K562 (cell line): ENCODE measurements around the gene ATAD3C. TPM values are rescaled to one million over a fixed set of nuclear protein-coding genes. Genes with fewer than 3 reads are reported as not detected.

Experiments
- BDP1 ChIP-seq: IDR thresholded peaks from 3 replicates; pipeline ENCODE4 v1.6.1; 2011; ENCODE audit not compliant: insufficient read length, insufficient read depth
- ERF ChIP-seq: fragments of 450-650 bp; formaldehyde crosslinking; IDR thresholded peaks from 2 replicates; pipeline ENCODE4 v1.4.0; 2020; ENCODE audit warnings: mild to moderate bottlenecking, mixed read lengths
- MYBL2 ChIP-seq, 2 experiments: fragments of 450-650 bp in 1 of 2; sonication (generic) in 1 of 2; formaldehyde crosslinking in 1 of 2; IDR thresholded peaks; 2 replicates each; pipeline versions ENCODE4 v1.6.1 to v1.8.1; 2017 to 2022; ENCODE audit warnings: borderline replicate concordance in 1 of 2, inconsistent platforms in 1 of 2, low read depth in 1 of 2, mild to moderate bottlenecking in 1 of 2, missing genetic modification reagents in 1 of 2, moderate library complexity in 1 of 2
- NUFIP1 ChIP-seq: fragments of 450-650 bp; IDR thresholded peaks from 2 replicates; pipeline ENCODE4 v1.6.1; 2018; ENCODE audit not compliant: partially characterized antibody
- RBM15 ChIP-seq: fragments of 200-400 bp; formaldehyde crosslinking; IDR thresholded peaks from 2 replicates; pipeline ENCODE4 v1.6.1; 2018; ENCODE audit warnings: mild to moderate bottlenecking, low read length, moderate library complexity; ENCODE audit not compliant: insufficient read depth
- SMARCB1 ChIP-seq: IDR thresholded peaks from 2 replicates; pipeline ENCODE4 v1.6.1; 2011; ENCODE audit warnings: improper control_type of control experiment, low read depth; ENCODE audit not compliant: insufficient read length
- ZNF583 ChIP-seq: fragments of 250-450 bp; sonication (Bioruptor Pico); IDR thresholded peaks from 2 replicates; pipeline ENCODE4 v1.4.0; 2020
- polyA plus RNA-seq, 8 experiments: library from polyadenylated mRNA; depleted of rRNA in 4 of 8; stranded (reverse) in 5 of 8; unstranded in 3 of 8; fragments of >200 nt; fragmentation: Nextera tagmentation in 2 of 8; fragmentation: Illumina TruSeq in 1 of 8; extraction: Ambion mirVana in 2 of 8; extraction: Trizol in 1 of 8; gene quantifications; 2 replicates each; pipeline versions ENCODE4 v1.2.1 to v1.2.3, GENCODE V29; 2011 to 2014; ENCODE audit warnings: inconsistent platforms in 1 of 8, missing spikeins in 1 of 8
- total RNA-seq, 7 experiments: library from RNA; depleted of rRNA in 6 of 7; stranded (reverse); fragments of >200 nt in 6 of 7; fragmentation: Illumina TruSeq in 2 of 7; extraction: Trizol in 2 of 7; gene quantifications; 2 replicates each; pipeline versions ENCODE4 v1.2.1 to v1.2.3, GENCODE V29; 2011 to 2021; ENCODE audit warnings: low replicate concordance in 1 of 7
- TF ChIP-seq, protein P1 (sequence below): sonication (generic); formaldehyde crosslinking; IDR thresholded peaks from 2 replicates; pipeline ENCODE4 v1.8.1; 2023; ENCODE audit warnings: missing genetic modification reagents, mild to moderate bottlenecking, borderline replicate concordance
- TF ChIP-seq, protein P2 (sequence below): sonication (generic); formaldehyde crosslinking; IDR thresholded peaks from 2 replicates; pipeline ENCODE4 v1.8.0; 2022; ENCODE audit warnings: mild to moderate bottlenecking, missing genetic modification reagents
- TF ChIP-seq, protein P3 (sequence below): fragments of 450-650 bp; IDR thresholded peaks from 2 replicates; pipeline ENCODE4 v1.6.1; 2017; ENCODE audit warnings: antibody characterized with exemption
- TF ChIP-seq, protein P4 (sequence below), 2 experiments: fragments of 250-450 bp in 1 of 2; fragments of 450-650 bp in 1 of 2; sonication (Bioruptor Pico) in 1 of 2; IDR thresholded peaks; 2 replicates each; pipeline versions ENCODE4 v1.6.1 to v1.8.0; 2016 to 2021; ENCODE audit warnings: mild to moderate bottlenecking in 2 of 2, moderate library complexity in 2 of 2, missing compliant biosample characterization in 1 of 2, missing genetic modification characterization in 1 of 2
- TF ChIP-seq, protein P5 (sequence below): fragments of 450-650 bp; IDR thresholded peaks from 2 replicates; pipeline ENCODE4 v1.6.1; 2016

The ATAD3C gene
- total and polyA plus RNA-seq, 9 of the 15 experiments (the other 6 are each of a cell fraction or from before 2014, with no cell fraction given): 0.03 to 0.18 TPM; not detected in 7

DNA sequence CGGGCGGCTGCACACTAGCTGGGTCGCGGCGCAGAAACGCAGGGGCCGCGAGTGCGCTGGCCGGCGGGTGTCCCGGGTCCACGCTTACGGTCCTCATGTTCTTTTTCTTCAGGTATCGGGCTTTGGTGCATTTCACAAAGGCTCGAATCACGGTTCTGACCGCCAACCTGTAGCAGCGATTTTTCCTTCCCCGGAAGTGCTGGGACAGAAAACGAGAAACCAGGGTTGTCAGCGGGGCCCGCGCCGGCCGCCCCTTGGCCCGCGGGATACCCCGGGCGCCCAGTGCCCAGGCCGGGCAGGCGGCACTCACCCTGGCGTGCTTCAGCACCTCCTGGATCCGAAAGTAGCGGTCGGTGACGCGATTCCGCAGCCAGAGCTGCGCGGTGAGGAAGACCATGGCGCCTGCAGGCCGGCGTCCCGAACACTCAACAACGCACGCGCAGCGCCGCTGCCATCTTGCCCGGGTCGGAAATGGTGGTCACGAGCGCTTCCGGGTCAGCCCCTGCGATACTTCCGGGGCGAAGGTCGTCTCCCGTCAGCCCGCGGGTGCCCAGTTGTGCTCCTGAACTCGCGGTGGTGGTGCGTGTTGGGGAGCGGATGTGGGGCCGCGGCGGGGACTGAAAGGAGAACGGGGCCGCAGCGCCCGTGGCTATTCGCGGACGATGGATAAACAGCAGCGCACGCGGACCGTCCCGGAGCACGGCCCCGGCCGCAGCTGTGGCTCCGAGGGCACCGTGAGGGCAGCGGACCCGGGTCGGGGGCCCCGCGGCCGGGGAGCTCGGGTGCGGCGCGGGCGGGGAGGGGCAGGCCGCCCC, 42.5 kb upstream of the ATAD3C start, which contains the start of gene MRPL20 (continued):
- no peak for TF ChIP-seq SMARCB1
- TF ChIP-seq, protein P1, sequence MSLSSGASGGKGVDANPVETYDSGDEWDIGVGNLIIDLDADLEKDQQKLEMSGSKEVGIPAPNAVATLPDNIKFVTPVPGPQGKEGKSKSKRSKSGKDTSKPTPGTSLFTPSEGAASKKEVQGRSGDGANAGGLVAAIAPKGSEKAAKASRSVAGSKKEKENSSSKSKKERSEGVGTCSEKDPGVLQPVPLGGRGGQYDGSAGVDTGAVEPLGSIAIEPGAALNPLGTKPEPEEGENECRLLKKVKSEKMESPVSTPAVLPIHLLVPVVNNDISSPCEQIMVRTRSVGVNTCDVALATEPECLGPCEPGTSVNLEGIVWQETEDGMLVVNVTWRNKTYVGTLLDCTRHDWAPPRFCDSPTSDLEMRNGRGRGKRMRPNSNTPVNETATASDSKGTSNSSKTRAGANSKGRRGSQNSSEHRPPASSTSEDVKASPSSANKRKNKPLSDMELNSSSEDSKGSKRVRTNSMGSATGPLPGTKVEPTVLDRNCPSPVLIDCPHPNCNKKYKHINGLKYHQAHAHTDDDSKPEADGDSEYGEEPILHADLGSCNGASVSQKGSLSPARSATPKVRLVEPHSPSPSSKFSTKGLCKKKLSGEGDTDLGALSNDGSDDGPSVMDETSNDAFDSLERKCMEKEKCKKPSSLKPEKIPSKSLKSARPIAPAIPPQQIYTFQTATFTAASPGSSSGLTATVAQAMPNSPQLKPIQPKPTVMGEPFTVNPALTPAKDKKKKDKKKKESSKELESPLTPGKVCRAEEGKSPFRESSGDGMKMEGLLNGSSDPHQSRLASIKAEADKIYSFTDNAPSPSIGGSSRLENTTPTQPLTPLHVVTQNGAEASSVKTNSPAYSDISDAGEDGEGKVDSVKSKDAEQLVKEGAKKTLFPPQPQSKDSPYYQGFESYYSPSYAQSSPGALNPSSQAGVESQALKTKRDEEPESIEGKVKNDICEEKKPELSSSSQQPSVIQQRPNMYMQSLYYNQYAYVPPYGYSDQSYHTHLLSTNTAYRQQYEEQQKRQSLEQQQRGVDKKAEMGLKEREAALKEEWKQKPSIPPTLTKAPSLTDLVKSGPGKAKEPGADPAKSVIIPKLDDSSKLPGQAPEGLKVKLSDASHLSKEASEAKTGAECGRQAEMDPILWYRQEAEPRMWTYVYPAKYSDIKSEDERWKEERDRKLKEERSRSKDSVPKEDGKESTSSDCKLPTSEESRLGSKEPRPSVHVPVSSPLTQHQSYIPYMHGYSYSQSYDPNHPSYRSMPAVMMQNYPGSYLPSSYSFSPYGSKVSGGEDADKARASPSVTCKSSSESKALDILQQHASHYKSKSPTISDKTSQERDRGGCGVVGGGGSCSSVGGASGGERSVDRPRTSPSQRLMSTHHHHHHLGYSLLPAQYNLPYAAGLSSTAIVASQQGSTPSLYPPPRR: no peak
- no peak for TF ChIP-seq MYBL2 (IDR thresholded peaks at IDR 0.05; ENCODE audit: low read depth)
- no peak for TF ChIP-seq MYBL2 (CRISPR knock-in tag; IDR thresholded peaks at IDR 0.05; ENCODE audit: borderline replicate concordance)
- TF ChIP-seq NUFIP1: no peak
- TF ChIP-seq, protein P2, sequence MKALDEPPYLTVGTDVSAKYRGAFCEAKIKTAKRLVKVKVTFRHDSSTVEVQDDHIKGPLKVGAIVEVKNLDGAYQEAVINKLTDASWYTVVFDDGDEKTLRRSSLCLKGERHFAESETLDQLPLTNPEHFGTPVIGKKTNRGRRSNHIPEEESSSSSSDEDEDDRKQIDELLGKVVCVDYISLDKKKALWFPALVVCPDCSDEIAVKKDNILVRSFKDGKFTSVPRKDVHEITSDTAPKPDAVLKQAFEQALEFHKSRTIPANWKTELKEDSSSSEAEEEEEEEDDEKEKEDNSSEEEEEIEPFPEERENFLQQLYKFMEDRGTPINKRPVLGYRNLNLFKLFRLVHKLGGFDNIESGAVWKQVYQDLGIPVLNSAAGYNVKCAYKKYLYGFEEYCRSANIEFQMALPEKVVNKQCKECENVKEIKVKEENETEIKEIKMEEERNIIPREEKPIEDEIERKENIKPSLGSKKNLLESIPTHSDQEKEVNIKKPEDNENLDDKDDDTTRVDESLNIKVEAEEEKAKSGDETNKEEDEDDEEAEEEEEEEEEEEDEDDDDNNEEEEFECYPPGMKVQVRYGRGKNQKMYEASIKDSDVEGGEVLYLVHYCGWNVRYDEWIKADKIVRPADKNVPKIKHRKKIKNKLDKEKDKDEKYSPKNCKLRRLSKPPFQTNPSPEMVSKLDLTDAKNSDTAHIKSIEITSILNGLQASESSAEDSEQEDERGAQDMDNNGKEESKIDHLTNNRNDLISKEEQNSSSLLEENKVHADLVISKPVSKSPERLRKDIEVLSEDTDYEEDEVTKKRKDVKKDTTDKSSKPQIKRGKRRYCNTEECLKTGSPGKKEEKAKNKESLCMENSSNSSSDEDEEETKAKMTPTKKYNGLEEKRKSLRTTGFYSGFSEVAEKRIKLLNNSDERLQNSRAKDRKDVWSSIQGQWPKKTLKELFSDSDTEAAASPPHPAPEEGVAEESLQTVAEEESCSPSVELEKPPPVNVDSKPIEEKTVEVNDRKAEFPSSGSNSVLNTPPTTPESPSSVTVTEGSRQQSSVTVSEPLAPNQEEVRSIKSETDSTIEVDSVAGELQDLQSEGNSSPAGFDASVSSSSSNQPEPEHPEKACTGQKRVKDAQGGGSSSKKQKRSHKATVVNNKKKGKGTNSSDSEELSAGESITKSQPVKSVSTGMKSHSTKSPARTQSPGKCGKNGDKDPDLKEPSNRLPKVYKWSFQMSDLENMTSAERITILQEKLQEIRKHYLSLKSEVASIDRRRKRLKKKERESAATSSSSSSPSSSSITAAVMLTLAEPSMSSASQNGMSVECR (CRISPR knock-in tag): peak; percentile 98
- TF ChIP-seq, protein P3, sequence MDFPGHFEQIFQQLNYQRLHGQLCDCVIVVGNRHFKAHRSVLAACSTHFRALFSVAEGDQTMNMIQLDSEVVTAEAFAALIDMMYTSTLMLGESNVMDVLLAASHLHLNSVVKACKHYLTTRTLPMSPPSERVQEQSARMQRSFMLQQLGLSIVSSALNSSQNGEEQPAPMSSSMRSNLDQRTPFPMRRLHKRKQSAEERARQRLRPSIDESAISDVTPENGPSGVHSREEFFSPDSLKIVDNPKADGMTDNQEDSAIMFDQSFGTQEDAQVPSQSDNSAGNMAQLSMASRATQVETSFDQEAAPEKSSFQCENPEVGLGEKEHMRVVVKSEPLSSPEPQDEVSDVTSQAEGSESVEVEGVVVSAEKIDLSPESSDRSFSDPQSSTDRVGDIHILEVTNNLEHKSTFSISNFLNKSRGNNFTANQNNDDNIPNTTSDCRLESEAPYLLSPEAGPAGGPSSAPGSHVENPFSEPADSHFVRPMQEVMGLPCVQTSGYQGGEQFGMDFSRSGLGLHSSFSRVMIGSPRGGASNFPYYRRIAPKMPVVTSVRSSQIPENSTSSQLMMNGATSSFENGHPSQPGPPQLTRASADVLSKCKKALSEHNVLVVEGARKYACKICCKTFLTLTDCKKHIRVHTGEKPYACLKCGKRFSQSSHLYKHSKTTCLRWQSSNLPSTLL: no peak
- TF ChIP-seq ZNF583 (CRISPR knock-in tag): peak; percentile 82
- no peak for TF ChIP-seq ERF
- no peak for TF ChIP-seq RBM15
- TF ChIP-seq, protein P4, sequence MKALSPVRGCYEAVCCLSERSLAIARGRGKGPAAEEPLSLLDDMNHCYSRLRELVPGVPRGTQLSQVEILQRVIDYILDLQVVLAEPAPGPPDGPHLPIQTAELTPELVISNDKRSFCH (CRISPR knock-in tag; IDR thresholded peaks at IDR 0.05): no peak
- TF ChIP-seq, protein P4 (tag; IDR thresholded peaks at IDR 0.05): peak; percentile 56; the same call in 1 of the 2 replicates
- TF ChIP-seq, protein P5, sequence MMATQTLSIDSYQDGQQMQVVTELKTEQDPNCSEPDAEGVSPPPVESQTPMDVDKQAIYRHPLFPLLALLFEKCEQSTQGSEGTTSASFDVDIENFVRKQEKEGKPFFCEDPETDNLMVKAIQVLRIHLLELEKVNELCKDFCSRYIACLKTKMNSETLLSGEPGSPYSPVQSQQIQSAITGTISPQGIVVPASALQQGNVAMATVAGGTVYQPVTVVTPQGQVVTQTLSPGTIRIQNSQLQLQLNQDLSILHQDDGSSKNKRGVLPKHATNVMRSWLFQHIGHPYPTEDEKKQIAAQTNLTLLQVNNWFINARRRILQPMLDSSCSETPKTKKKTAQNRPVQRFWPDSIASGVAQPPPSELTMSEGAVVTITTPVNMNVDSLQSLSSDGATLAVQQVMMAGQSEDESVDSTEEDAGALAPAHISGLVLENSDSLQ: peak; percentile 87
- no peak for TF ChIP-seq BDP1
